Effector CD8-positive, alpha-beta T cell (primary cell): ENCODE data around the gene GPC5.

ENCODE experiments used
- DNase-seq: peaks from one replicate; lab custom pipeline; 2025; lab: John Stamatoyannopoulos, UW

Gene GPC5

DNA sequence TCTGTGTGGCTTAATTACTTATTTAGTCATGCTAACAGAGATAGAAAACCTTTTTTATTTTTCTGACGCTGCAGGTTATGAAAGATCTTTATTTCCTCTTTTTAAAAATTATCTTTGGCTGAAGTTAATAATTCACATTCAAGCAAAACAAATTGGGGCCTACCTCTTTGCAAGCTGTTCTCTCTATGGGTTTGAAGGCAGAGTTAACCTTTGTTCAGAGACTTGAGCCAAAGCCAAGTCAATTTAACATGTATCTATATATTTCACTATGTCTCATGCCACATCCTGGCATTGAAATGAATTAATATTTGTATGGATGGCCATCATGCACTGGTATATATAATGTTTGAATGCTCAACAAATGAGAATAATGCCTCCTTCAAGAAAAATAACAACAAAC is 1150.9 kb downstream of the GPC5 start:
- no peak for DNase-seq

DNA sequence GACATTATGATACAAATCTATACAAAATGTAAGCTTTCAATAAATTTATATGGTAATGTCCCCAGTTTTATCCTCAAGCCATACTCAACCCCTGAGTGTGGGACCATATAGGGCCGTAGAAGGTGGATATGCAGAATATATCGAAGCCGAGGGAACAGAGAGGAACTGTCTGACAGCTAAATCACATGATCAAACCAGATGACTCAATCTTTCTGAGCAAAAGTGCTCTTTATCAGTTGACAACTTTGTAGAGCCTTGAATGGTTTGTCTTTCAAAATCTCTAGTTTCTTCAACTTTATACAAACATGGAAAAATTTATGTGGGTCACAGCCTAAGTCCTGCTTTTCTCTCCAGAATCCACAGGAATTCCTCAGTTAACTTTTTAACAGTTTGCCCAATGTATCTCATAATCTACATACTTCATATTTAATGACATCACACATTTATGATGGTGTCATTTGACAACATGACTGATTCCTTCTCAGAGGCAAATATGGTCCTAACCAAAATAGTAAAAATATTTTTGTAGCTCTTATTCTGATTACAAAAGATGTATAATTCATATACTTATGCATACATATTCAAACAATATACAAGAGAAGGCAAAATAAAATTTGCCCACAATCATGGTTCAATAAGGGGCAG is 1155.2 kb downstream of the GPC5 start:
- DNase-seq: no peak

DNA sequence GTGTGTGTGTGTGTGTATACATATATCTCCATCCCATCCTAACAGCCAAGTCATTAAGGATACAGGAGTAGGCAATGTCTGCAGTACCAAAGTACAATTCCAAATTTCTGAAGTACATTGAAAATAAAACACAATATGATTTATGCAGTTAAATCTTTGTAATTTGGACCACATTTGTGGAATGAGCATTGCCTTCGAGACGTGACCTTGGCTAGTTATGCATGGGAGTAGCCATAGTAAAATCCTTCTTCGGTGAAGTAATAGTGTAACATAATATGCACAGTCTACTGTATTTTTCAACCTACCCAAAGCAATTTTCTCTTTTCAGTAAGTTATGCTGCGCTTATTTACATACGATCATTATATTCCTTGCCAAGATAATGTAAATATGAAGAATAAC is 1162.5 kb downstream of the GPC5 start:
- no peak for DNase-seq

- no peak for DNase-seq
Observed at GRCh38 chr13:92564942-92565341, 1166.5 kb downstream of the GPC5 start.

DNA sequence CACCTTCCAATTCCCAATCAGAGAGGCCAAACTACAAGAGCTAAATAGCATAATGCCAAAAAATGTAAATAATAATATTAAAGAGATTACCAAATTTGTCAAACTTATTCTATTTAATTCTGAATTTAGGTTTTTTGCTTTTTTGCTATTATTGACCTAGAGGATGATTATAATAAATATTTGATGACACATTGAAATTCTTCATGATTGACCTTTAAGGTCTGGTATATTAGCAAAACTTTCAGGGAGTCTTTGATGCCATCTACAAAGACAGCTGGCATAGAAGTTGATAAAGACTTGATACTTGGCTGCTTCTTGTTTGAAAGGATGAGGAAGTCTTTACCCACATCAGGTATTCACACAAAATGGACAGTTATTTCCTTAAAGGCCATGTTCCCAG is 1168.3 kb downstream of the GPC5 start:
- no peak for DNase-seq

DNA sequence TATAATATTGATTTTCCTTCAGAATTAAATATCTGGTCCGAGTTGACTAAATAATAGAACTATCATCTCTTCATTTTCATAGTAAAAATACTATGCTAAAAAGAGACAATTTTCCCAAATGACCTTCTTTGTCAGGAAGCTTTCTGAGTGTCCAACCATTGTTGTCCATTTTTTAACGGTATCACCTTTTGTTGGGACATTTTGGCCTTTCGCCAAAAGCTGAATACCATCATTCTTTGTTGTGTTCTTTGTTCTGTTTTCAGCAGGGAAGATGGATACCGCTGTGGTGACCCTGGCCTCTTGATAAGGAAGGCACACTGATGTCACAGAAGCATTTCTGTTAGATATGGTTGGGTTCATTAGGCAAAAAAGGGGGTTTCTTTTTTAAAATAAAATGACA is 1173.8 kb downstream of the GPC5 start:
- no peak for DNase-seq

- no peak for DNase-seq
Observed at GRCh38 chr13:92573467-92574057, 1175.1 kb downstream of the GPC5 start.

DNA sequence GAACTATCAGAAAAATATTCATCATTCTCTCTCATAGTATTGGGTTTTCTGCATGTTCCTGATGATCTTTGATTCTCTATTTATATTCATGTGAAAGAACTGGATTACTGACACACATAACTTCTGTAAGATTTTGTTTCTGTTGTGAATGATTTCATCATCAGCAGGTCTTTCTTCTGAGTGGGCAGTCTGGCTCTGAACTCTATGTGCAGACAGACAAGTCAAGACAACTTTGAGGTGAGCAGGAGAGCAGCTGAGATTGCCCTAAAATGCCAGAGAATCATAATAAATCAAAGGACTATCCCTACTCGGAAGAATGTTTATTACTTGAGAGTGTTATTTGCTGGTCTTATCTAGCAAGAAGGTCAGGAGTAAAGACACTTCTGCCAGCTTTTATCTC is 1176.1 kb downstream of the GPC5 start:
- DNase-seq: no peak

GRCh38 chr13:92575777-92576176 is 1177.4 kb downstream of the GPC5 start:
- no peak for DNase-seq

DNA sequence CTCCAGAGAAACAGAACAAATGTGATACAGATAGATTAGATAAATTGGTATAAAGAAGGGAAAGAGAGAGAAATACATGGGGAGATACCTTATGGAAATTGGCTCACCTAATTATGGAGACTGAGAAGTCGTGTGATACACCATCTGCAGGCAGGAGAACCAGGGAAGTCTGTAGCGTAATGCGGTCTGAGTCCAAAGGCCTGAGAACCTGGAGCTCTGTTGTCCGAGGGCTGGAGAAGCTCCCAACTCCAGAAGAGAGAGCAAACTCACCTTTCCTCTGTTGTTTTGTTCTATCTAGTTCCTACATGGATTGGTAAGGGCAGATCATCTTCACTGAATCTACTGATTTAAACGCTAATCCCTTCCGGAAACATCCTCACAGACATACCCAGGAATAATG is 1179.9 kb downstream of the GPC5 start:
- no peak for DNase-seq

DNA sequence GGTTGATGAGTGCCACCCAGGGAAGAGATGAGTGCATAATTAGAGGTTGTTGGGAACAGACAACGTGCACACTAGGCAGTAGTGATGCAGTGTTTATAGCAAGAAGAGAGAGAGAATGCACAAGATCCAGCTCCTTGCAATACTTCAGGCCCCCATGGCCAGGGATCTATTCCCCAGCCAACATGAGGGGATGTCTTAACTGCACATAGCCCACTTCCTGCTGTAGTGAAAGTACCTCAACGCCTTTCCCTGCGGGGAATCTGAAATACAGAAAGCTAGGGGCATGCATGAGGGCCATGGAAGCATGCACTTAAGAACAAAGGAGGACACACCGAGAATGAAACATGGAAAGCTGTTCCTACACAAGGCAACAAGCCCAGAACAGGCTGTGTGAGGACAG is 1191.5 kb downstream of the GPC5 start:
- no peak for DNase-seq

GRCh38 chr13:92590503-92590908 is 1192.1 kb downstream of the GPC5 start:
- no peak for DNase-seq

DNA sequence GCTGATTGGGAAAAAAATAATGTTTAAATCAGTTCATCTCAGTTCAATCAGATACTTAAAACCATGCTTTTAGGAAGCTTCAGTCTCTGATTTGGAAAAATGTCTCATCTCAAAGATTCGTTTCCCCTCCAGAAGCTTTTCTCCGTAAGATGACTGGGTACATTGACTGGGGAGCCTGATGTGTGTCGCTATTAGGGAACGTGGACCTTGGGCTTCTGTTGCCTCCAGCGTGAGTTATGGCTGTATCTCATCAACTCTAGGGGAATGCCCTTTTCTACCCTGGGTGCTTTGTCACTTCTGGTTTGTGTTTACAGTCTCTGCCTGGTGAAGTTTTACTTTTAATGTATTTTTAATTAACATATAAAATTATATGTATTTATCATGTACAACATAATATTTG is 1192.7 kb downstream of the GPC5 start:
- DNase-seq: no peak

DNA sequence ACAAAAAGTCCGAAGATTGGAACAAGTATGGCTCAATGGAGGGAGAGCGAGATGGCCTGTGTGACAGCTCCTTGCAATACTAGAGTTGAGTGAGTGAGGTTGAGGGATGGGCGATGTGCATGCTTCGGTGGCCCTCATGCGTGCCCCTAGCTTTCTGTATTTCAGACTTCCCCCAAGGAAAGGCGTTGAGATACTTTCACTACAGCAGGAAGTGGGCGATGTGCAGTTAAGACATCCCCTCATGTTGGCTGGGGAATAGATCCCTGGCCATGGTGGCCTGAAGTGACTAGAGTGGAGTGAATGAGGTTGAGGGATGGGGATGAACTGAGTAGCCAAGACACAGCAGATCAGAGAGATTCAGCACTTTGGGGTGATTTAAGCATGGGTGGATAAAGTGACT is 1194.3 kb downstream of the GPC5 start:
- no peak for DNase-seq

DNA sequence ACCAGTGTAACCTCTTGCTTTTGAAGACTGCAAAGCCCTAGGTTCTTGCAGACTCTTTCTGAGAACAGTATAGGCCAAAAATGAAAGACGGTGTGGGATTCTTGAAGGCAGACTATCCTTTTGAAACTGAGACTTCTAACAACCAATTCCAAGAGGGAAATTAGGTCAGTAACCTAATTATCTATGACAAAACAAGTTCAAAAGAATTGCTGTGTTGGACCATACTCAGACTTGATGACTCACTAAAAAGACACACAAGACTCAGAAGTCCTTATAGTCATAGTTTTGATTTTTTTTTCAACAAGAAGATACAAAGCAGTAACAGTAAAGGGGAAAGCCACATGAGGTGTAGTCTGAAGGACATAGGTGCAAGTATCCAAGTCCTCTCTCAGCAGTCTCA is 1204.1 kb downstream of the GPC5 start:
- no peak for DNase-seq

- DNase-seq: no peak
Observed at GRCh38 chr13:92609376-92609775, 1211.0 kb downstream of the GPC5 start.

- DNase-seq: no peak
Observed at GRCh38 chr13:92612892-92613291, 1214.5 kb downstream of the GPC5 start.

DNA sequence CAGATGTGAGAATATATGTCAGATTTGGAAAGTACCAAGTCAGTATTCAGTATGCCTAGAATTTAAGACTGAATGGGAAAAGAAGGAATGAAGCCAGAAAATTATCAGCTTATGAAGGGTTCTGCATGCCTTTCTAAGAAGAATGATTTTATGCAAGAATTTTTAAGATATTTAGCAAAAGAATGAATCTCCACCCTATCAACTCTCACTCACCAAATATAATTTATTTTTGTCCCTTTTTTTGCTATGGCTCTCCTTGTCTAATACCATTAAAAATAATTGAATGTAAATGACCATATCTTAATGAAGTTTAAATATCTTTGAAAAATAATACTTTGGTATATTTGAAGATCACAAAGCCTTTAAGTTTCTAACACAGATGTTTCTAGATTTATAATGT is 1215.5 kb downstream of the GPC5 start:
- no peak for DNase-seq

DNA sequence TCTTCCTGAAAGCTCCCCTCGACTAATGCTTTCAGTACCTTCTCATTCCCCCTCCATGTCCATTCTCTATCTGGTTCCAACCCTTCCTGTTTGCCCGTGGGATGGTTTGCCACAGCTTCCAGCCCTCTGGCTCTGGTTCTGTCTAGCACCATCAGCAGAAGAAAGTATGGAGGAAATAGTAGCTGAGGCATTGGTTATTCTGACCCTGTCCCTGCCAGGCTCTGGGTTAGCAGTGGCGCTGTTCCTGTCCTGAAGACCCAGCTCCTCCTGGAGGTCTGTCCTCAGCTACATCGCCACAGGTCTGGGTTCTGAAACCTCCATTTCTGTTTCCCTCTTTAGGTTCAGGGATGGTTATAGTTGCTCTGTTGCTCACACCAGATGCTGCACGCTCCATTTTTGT is 1223.6 kb downstream of the GPC5 start:
- DNase-seq: no peak

DNA sequence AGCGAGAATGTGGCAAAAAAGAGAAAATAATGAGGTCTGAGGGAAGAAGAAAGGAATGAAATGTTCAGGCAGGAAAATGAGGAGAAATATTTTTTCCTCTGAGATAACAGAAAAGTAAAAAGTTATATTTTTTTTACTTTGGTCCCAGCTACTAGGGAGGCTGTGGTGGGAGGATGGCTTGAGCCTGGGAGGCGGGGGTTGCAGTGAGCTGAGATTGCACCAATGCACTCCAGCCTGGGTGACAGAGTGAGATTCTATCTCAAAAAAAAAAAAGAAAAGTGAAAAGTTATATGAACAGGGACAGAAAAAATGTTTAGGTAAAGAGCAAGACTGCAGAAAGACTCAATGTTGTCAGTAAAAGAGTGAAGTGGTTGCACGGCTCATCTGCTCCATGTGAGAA is 1224.5 kb downstream of the GPC5 start:
- DNase-seq: no peak

- DNase-seq: no peak
Observed at GRCh38 chr13:92626274-92626673, 1227.9 kb downstream of the GPC5 start.

- no peak for DNase-seq
Observed at GRCh38 chr13:92640936-92641335, 1242.5 kb downstream of the GPC5 start.

- DNase-seq: no peak
Observed at GRCh38 chr13:92649140-92649813, 1250.9 kb downstream of the GPC5 start.

DNA sequence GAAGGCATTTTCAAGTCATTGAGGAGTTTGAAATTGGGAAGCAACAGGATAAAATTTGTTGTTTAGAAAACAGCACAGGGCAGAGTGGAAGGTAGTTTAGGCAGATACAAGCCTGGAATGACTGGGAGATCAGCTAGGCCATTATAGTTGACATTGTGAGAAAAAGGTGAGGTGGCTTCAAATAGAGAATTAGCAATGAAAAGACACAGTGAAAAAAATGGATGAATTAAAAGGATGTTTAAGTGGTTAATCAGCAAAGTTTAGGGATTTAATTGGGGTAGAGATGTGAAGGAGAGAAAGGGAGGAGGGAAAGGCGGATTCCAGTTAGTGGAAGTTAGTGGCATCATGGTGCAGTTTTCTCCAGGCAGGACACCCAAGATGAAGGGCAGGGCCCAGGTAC is 1257.7 kb downstream of the GPC5 start:
- DNase-seq: no peak
